Stomach (tissue), 4 donors: ENCODE results near the gene ADCY9.

ENCODE experiments used
- EP300 ChIP-seq: sonication (generic); formaldehyde crosslinking; IDR thresholded peaks from one replicate; pipeline ENCODE4 v1.6.1; 2017; ENCODE audit warnings: antibody characterized with exemption
- POLR2A ChIP-seq, 4 donors: fragments of 450-650 bp; IDR thresholded peaks; one replicate each; pipeline ENCODE4 v1.6.1; 2016; ENCODE audit warnings: antibody characterized with exemption in 4 of 4, control low read depth in 2 of 4, mild to moderate bottlenecking in 1 of 4, moderate library complexity in 1 of 4
- TF ChIP-seq, protein P1 (sequence below), 7 experiments: fragments of 450-650 bp in 4 of 7; fragments of 200-600 bp in 3 of 7; sonication (generic) in 3 of 7; IDR thresholded peaks; one replicate each; pipeline ENCODE4 v1.5.1; 2016 to 2019; ENCODE audit warnings: antibody characterized with exemption in 7 of 7, control low read depth in 2 of 7, mild to moderate bottlenecking in 1 of 7

DNA sequence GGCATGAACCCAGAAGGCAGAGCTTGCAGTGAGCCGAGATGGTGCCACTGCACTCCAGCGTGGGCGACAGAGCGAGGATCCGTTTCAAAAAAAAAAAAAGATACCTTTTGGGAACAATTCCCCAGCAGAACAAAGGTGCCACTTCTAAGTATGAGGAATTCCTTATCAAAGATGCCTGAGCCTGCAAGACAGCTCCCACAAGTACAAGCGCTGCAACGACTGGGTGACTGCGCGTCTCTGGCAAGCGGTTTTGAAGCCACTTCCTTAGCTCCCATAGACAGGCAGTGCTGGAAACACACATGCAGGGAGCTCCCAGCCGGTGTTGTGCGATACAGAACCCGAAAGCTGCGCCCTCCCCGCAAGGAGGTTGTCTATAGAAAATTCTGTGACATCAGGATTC, 60.5 kb downstream of the ADCY9 start:
- TF ChIP-seq EP300, result no peak
- TF ChIP-seq, protein P1, sequence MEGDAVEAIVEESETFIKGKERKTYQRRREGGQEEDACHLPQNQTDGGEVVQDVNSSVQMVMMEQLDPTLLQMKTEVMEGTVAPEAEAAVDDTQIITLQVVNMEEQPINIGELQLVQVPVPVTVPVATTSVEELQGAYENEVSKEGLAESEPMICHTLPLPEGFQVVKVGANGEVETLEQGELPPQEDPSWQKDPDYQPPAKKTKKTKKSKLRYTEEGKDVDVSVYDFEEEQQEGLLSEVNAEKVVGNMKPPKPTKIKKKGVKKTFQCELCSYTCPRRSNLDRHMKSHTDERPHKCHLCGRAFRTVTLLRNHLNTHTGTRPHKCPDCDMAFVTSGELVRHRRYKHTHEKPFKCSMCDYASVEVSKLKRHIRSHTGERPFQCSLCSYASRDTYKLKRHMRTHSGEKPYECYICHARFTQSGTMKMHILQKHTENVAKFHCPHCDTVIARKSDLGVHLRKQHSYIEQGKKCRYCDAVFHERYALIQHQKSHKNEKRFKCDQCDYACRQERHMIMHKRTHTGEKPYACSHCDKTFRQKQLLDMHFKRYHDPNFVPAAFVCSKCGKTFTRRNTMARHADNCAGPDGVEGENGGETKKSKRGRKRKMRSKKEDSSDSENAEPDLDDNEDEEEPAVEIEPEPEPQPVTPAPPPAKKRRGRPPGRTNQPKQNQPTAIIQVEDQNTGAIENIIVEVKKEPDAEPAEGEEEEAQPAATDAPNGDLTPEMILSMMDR (IDR thresholded peaks at IDR 0.05), result no peak
- no peak for TF ChIP-seq POLR2A (IDR thresholded peaks at IDR 0.05)
